ENCODE results near the gene CBR1. TPM values are rescaled to one million over a fixed set of nuclear protein-coding genes. Genes with fewer than 3 reads are reported as not detected.
A peak's percentile ranks its signal among the peaks of the same experiment; 100 is the strongest.

Gene CBR1
- total and polyA plus RNA-seq, 2 donors (not counting 1 experiment from before 2014, with no cell fraction given): 12.4 to 14.4 TPM

GRCh38 chr21:36111238-36111637 is 41.4 kb downstream of the CBR1 start:
- no peak overlapping the region for H3K4me3 ChIP-seq (ENCODE audit: control extremely low read depth in 1 of 5, extremely low read depth in 1 of 5, insufficient read depth in 1 of 5, low read depth in 2 of 5, low read length in 4 of 5)
- Mint-ChIP-seq H3K4me1 (peaks cover 24% of the 10 kb centered on the region), H3K27ac (no peak overlapping the region), H3K27me3 (peaks cover 6% of the 10 kb centered on the region), H3K9me3 (ENCODE audit: insufficient read depth) (no peaks in the 10 kb centered on the region), H3K4me3 (no peak overlapping the region)
- ChIA-PET POLR2A (no interaction called here), CTCF (interaction anchor here (1.9 to 2.4 kb wide), 2 partner anchors 52 to 83 kb away, joined by 6 to 15 read pairs; partner anchors contain the start of gene SETD4)
- no peaks in the 10 kb centered on the region for H3K9me3 ChIP-seq (ENCODE audit: control extremely low read depth in 1 of 3, control insufficient read depth in 2 of 3, insufficient read depth in 1 of 3, low read length in 2 of 3)
- intact Hi-C loops (cut with micrococcal nuclease): no loop called here
- no peak overlapping the region for H3K9ac ChIP-seq (ENCODE audit: low read length)
- no peak overlapping the region for H2AFZ ChIP-seq (ENCODE audit: insufficient read depth, low read depth, low read length, poor library complexity, severe bottlenecking)
- H3K79me2 ChIP-seq (ENCODE audit: control insufficient read depth, insufficient read depth, low read length): no peaks in the 10 kb centered on the region
- 95% methylated on average over 4 of the region's 8 CpGs for WGBS (ENCODE audit: insufficient coverage)
- H3K27ac ChIP-seq (ENCODE audit: low read length in 2 of 2): no peak overlapping the region
- DNase-seq: no peak
- no peaks in the 10 kb centered on the region for H4K20me1 ChIP-seq (ENCODE audit: control insufficient read depth, insufficient read depth, low read length, poor library complexity, severe bottlenecking)
- H3K4me1 ChIP-seq (ENCODE audit: control insufficient read depth in 2 of 2, insufficient read depth in 2 of 2, low read length in 2 of 2): peaks cover 15 to 29% of the 10 kb centered on the region in 2 donors
- no peak overlapping the region for H3K4me2 ChIP-seq (replicated peaks; ENCODE audit: low read depth, low read length, poor library complexity, severe bottlenecking)
- H3K27me3 ChIP-seq (replicated peaks in 1 of 4; ENCODE audit: control extremely low read depth in 1 of 4, control insufficient read depth in 3 of 4, insufficient read depth in 4 of 4, low read length in 3 of 4): peaks cover 0 to 4% (median 2%) of the 10 kb centered on the region in 4 experiments
- ATAC-seq (ENCODE audit: low read depth): no peak
- TF ChIP-seq, protein P1, sequence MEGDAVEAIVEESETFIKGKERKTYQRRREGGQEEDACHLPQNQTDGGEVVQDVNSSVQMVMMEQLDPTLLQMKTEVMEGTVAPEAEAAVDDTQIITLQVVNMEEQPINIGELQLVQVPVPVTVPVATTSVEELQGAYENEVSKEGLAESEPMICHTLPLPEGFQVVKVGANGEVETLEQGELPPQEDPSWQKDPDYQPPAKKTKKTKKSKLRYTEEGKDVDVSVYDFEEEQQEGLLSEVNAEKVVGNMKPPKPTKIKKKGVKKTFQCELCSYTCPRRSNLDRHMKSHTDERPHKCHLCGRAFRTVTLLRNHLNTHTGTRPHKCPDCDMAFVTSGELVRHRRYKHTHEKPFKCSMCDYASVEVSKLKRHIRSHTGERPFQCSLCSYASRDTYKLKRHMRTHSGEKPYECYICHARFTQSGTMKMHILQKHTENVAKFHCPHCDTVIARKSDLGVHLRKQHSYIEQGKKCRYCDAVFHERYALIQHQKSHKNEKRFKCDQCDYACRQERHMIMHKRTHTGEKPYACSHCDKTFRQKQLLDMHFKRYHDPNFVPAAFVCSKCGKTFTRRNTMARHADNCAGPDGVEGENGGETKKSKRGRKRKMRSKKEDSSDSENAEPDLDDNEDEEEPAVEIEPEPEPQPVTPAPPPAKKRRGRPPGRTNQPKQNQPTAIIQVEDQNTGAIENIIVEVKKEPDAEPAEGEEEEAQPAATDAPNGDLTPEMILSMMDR (IDR thresholded peaks at IDR 0.05): no peak
- TF ChIP-seq EZH2 (IDR thresholded peaks at IDR 0.05; ENCODE audit: borderline replicate concordance, insufficient read depth, low read depth, low read length, poor library complexity, severe bottlenecking): no peak
- H3K36me3 ChIP-seq (replicated peaks in 1 of 2; ENCODE audit: control extremely low read depth in 1 of 2, control insufficient read depth in 1 of 2, extremely low read depth in 1 of 2, insufficient read depth in 2 of 2, low read length in 1 of 2): no peaks in the 10 kb centered on the region

DNA sequence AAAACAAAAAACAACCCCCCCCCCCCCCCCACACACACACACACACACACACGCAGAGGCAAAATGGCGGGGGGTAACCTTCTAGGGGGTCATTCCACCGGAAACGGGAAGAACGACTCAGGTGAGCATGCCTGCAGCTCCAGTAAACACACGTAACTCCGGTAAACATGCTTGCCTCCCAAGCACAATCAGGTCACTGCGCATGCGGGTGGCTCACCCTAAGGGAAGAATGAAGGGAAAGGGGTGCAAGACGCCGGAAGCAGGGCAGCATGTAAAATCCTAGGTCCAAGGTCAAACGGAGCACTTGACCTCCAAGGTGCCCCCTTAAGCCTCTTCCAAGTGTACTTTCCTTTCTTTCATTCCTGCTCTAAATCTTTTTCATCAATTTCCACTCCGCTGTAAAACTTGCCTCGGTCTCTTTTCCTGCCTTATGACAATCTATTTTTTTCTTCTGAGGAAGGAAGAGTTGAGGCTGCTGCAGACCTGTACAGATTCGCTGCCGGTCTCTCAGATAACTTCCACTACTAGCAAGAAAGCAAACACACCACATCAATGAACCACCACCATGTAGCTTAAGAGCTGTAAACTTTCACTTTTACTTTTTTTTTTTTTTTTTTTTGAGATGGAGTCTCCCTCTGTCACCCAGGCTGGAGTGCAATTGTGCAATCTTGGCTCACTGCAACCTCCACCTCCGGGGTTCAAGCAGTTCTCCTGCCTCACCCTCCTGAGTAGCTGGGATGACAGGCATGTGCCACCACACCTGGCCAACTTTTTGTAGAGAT is 44.0 kb downstream of the CBR1 start:
- Mint-ChIP-seq H3K4me1 (peaks cover 24% of the 10 kb centered on the region), H3K4me3 (peak overlapping the region; percentile 79), H3K9me3 (ENCODE audit: insufficient read depth) (no peaks in the 10 kb centered on the region), H3K27ac (peak overlapping the region; percentile 87), H3K27me3 (no peaks in the 10 kb centered on the region)
- POLR2A ChIA-PET: interaction anchor here (0.7 to 1.7 kb wide), 3 partner anchors 22 to 41 kb away, joined by 5 to 11 read pairs (median 9); no protein-coding TSS in a partner anchor
- Histone ChIP-seq H2AFZ (ENCODE audit: insufficient read depth, low read depth, low read length, poor library complexity, severe bottlenecking) (peak overlapping the region; percentile 49), H3K9me3 (ENCODE audit: control extremely low read depth in 1 of 3, control insufficient read depth in 2 of 3, insufficient read depth in 1 of 3, low read length in 2 of 3) (no peaks in the 10 kb centered on the region), H3K9ac (ENCODE audit: low read length) (peak overlapping the region; percentile 23), H3K27me3 (replicated peaks in 1 of 4; ENCODE audit: control extremely low read depth in 1 of 4, control insufficient read depth in 3 of 4, insufficient read depth in 4 of 4, low read length in 3 of 4) (no peaks in the 10 kb centered on the region), H3K27ac (ENCODE audit: low read length in 2 of 2) (peak overlapping the region in 1 of 2 donors; percentile 20), H3K36me3 (replicated peaks in 1 of 2; ENCODE audit: control extremely low read depth in 1 of 2, control insufficient read depth in 1 of 2, extremely low read depth in 1 of 2, insufficient read depth in 2 of 2, low read length in 1 of 2) (no peaks in the 10 kb centered on the region), H3K4me1 (ENCODE audit: control insufficient read depth in 2 of 2, insufficient read depth in 2 of 2, low read length in 2 of 2) (peaks cover 15 to 29% of the 10 kb centered on the region in 2 donors), H3K4me2 (replicated peaks; ENCODE audit: low read depth, low read length, poor library complexity, severe bottlenecking) (peak overlapping the region; percentile 70), H3K79me2 (ENCODE audit: control insufficient read depth, insufficient read depth, low read length) (no peaks in the 10 kb centered on the region), H4K20me1 (ENCODE audit: control insufficient read depth, insufficient read depth, low read length, poor library complexity, severe bottlenecking) (no peaks in the 10 kb centered on the region), H3K4me3 (ENCODE audit: control extremely low read depth in 1 of 5, extremely low read depth in 1 of 5, insufficient read depth in 1 of 5, low read depth in 2 of 5, low read length in 4 of 5) (peak overlapping the region in 2 of 5 experiments; percentile 8 to 16)
- CTCF ChIA-PET: interaction anchor here (0.6 to 2.7 kb wide), 14 partner anchors 10 to 1421 kb away, joined by 3 to 15 read pairs (median 4); partner anchors contain the start of gene SETD4
- TF ChIP-seq, protein P1 (IDR thresholded peaks at IDR 0.05): no peak
- no peak for TF ChIP-seq EZH2 (IDR thresholded peaks at IDR 0.05; ENCODE audit: borderline replicate concordance, insufficient read depth, low read depth, low read length, poor library complexity, severe bottlenecking)
- 79% methylated on average over 11 of the region's 17 CpGs for WGBS (ENCODE audit: insufficient coverage)
- ATAC-seq (ENCODE audit: low read depth) (no peak), DNase-seq (no peak)
- intact Hi-C loops (cut with micrococcal nuclease): loop anchor here (2.0 kb wide), 1 partner anchor 45 kb away; no protein-coding TSS in a partner anchor

Data from B cell (primary cell).